IMR-90 (cell line): ENCODE results near the gene REN. TPM values are rescaled to one million over a fixed set of nuclear protein-coding genes. Genes with fewer than 3 reads are reported as not detected.

Experiments
- ATAC-seq: fragments of 200-7000 bp; cut with Tn5 transposase; 2 replicates; pipeline ENCODE4 v1.9.1; 2020; ENCODE audit warnings: low read depth, mild to moderate bottlenecking, moderate library complexity
- BruUV-seq: library from RNA; stranded (reverse); fragments of 400-500 nt; replicated peaks from 2 replicates; lab custom pipeline; 2021; lab: Mats Ljungman, UMichigan
- CTCF ChIA-PET: fragments of 300-600 bp; formaldehyde crosslinking; extraction: SDS; loops from one replicate; lab custom pipeline; 2021; ENCODE audit warnings: antibody characterized with exemption; lab: Yijun Ruan, JAX
- POLR2A ChIA-PET: fragments of 300-600 bp; sonication (Branson Sonifier 250); formaldehyde crosslinking; loops from one replicate; lab custom pipeline; 2022; ENCODE audit warnings: antibody characterized with exemption; ENCODE audit not compliant: unreplicated experiment; lab: Charles Lee
- DNase-seq: peaks from one replicate; pipeline ENCODE4 v3.0.0; 2013
- H2AFZ ChIP-seq: replicated peaks from 2 replicates; pipeline ENCODE3; 2013; ENCODE audit warnings: low read length, mild to moderate bottlenecking; ENCODE audit not compliant: poor library complexity
- H2AK5ac ChIP-seq: 2 replicates; pipeline ENCODE4 v1.6.1; 2013; ENCODE audit warnings: low read depth, low read length, inconsistent platforms
- H2AK9ac ChIP-seq: replicated peaks from 2 replicates; pipeline ENCODE3; 2013; ENCODE audit warnings: mild to moderate bottlenecking, low read depth, low read length, moderate library complexity; ENCODE audit not compliant: poor library complexity
- H2BK120ac ChIP-seq: 2 replicates; pipeline ENCODE4 v1.6.1; 2013; ENCODE audit warnings: low read depth, low read length, inconsistent platforms
- H2BK15ac ChIP-seq: 3 replicates; pipeline ENCODE4 v1.6.1; 2013; ENCODE audit warnings: low read depth, low read length, inconsistent platforms
- H2BK20ac ChIP-seq: 2 replicates; pipeline ENCODE4 v1.6.1; 2013; ENCODE audit warnings: low read depth, mild to moderate bottlenecking, inconsistent platforms, low read length, moderate library complexity
- H2BK5ac ChIP-seq: 2 replicates; pipeline ENCODE4 v1.6.1; 2013; ENCODE audit warnings: mild to moderate bottlenecking, low read depth, low read length, inconsistent platforms; ENCODE audit not compliant: poor library complexity, severe bottlenecking
- H3K14ac ChIP-seq: replicated peaks from 2 replicates; pipeline ENCODE4 v1.6.1; 2013; ENCODE audit warnings: low read depth, low read length, inconsistent platforms
- H3K18ac ChIP-seq: 2 replicates; pipeline ENCODE4 v1.6.1; 2013; ENCODE audit warnings: low read depth, low read length, control low read depth
- H3K23ac ChIP-seq: 2 replicates; pipeline ENCODE4 v1.6.1; 2013; ENCODE audit warnings: low read depth, low read length, inconsistent platforms
- H3K27ac ChIP-seq: 2 replicates; pipeline ENCODE4 v1.5.1; 2013; ENCODE audit warnings: mild to moderate bottlenecking, control low read depth, low read length; ENCODE audit not compliant: insufficient read depth
- H3K27me3 ChIP-seq: 2 replicates; pipeline ENCODE4 v1.6.1; 2013; ENCODE audit warnings: low read length; ENCODE audit not compliant: control insufficient read depth, insufficient read depth
- H3K36me3 ChIP-seq: 2 replicates; pipeline ENCODE4 v1.6.1; 2013; ENCODE audit warnings: low read length, mixed read lengths; ENCODE audit not compliant: control insufficient read depth, insufficient read depth
- H3K4ac ChIP-seq: 2 replicates; pipeline ENCODE4 v1.6.1; 2013; ENCODE audit warnings: low read depth, low read length, inconsistent platforms
- H3K4me1 ChIP-seq: 2 replicates; pipeline ENCODE4 v1.6.1; 2013; ENCODE audit warnings: low read length, mixed read lengths; ENCODE audit not compliant: control insufficient read depth, insufficient read depth
- H3K4me2 ChIP-seq: 2 replicates; pipeline ENCODE4 v1.6.1; 2013; ENCODE audit warnings: low read depth, mild to moderate bottlenecking, control low read depth, low read length, moderate library complexity
- H3K4me3 ChIP-seq: 2 replicates; pipeline ENCODE4 v1.5.1; 2013; ENCODE audit warnings: low read depth, mild to moderate bottlenecking, control low read depth, low read length, moderate library complexity; ENCODE audit not compliant: insufficient read depth
- H3K56ac ChIP-seq: 2 replicates; pipeline ENCODE4 v1.6.1; 2013; ENCODE audit warnings: low read length, inconsistent platforms; ENCODE audit not compliant: insufficient read depth; ENCODE audit errors: extremely low read depth
- H3K79me1 ChIP-seq, 2 experiments: 2 replicates each; pipeline ENCODE4 v1.6.1; 2013; ENCODE audit warnings: low read length in 2 of 2, inconsistent platforms in 1 of 2, low read depth in 1 of 2
- H3K9ac ChIP-seq: 2 replicates; pipeline ENCODE4 v1.6.1; 2013; ENCODE audit warnings: low read depth, low read length, control low read depth
- H3K9me1 ChIP-seq: 2 replicates; pipeline ENCODE4 v1.6.1; 2013; ENCODE audit warnings: low read length, inconsistent platforms; ENCODE audit not compliant: insufficient read depth
- H3K9me3 ChIP-seq: 2 replicates; pipeline ENCODE4 v1.6.1; 2013; ENCODE audit warnings: low read length; ENCODE audit not compliant: control insufficient read depth, insufficient read depth
- H4K20me1 ChIP-seq: 2 replicates; pipeline ENCODE4 v1.6.1; 2013; ENCODE audit warnings: low read length, inconsistent platforms; ENCODE audit not compliant: insufficient read depth
- H4K5ac ChIP-seq: 2 replicates; pipeline ENCODE4 v1.6.1; 2013; ENCODE audit warnings: mild to moderate bottlenecking, low read depth, low read length, control low read depth
- H4K8ac ChIP-seq, 2 experiments: 2 replicates each; pipeline ENCODE4 v1.6.1; 2013; ENCODE audit warnings: low read depth in 2 of 2, low read length in 2 of 2, control low read depth in 1 of 2, inconsistent platforms in 1 of 2
- H4K91ac ChIP-seq: 2 replicates; pipeline ENCODE4 v1.6.1; 2013; ENCODE audit warnings: low read depth, low read length, inconsistent platforms; ENCODE audit not compliant: insufficient read depth
- MAFK ChIP-seq: IDR thresholded peaks from 2 replicates; pipeline ENCODE4 v1.6.1; 2012; ENCODE audit warnings: low read depth, low read length, improper control_type of control experiment
- WGBS, 2 experiments: methylation state at CpG; one replicate each; pipeline versions ENCODE4 v1.1.5 to v1.1.7; 2013; ENCODE audit warnings: missing lambda C conversion rate in 2 of 2; ENCODE audit not compliant: insufficient read length in 1 of 2; ENCODE audit errors: extremely low coverage in 2 of 2; 5-methylcytosine and 5-hydroxymethylcytosine counted together
- dilution Hi-C: fragments of 300-500 bp; cut with HindIII; formaldehyde crosslinking; loops from one replicate; pipeline ENCODE4 v1.14.3; 2018; ENCODE audit warnings: low sequenced_read_pairs; ENCODE audit not compliant: unreplicated experiment
- in situ Hi-C: fragments of 300-500 bp; cut with MboI; formaldehyde crosslinking; loops from 3 replicates; pipeline ENCODE4 v1.14.3; 2019; ENCODE audit warnings: low sequenced_read_pairs, inconsistent platforms, mixed read lengths
- intact Hi-C: fragments of 100-400 bp; cut with micrococcal nuclease; formaldehyde crosslinking; loops from 2 replicates; pipeline ENCODE4 v1.10.0; 2022
- polyA plus RNA-seq, 3 experiments: library from polyadenylated mRNA; depleted of rRNA; stranded (reverse); fragments of >200 nt; gene quantifications; 2 replicates each; pipeline ENCODE4 v1.2.3, GENCODE V29; 2012; ENCODE audit warnings: low replicate concordance in 1 of 3
- total RNA-seq: library from RNA; depleted of rRNA; stranded (reverse); fragments of >200 nt; gene quantifications from 2 replicates; pipeline ENCODE4 v1.2.3, GENCODE V29; 2012

Gene REN
- total and polyA plus RNA-seq, 2 of the 4 experiments (the other 2 are of a cell fraction): 0.54 to 1.2 TPM

- no peaks in the 10 kb centered on the region for H3K9me3 ChIP-seq
- ATAC-seq: no peak
- no peak overlapping the region for H3K18ac ChIP-seq
- no peak overlapping the region for H3K23ac ChIP-seq
- H3K36me3 ChIP-seq: peaks cover 14% of the 10 kb centered on the region
- H4K91ac ChIP-seq: no peak overlapping the region
- WGBS, 2 experiments: 83% methylated on average over 1 of the region's 4 CpGs; no CpG with 5 or more reads in 1 of the 2 experiments
- no peak overlapping the region for H3K4me3 ChIP-seq
- no peaks in the 10 kb centered on the region for H3K4me1 ChIP-seq
- H3K9ac ChIP-seq: no peak overlapping the region
- dilution Hi-C loops: loop anchor here (25.0 kb wide), 1 partner anchor 283 kb away; the partner anchor contains the start of gene SNRPE
- H2BK5ac ChIP-seq: no peak overlapping the region
- H3K9me1 ChIP-seq: no peaks in the 10 kb centered on the region
- POLR2A ChIA-PET: interaction anchor here (0.6 kb wide), 1 partner anchor 101 kb away, joined by 3 read pairs; no protein-coding TSS in a partner anchor
- H2BK15ac ChIP-seq: no peak overlapping the region
- BruUV-seq: no TSS peak
- no peak overlapping the region for H3K27ac ChIP-seq
- intact Hi-C loops: no loop called here
- no peak overlapping the region for H4K8ac ChIP-seq
- H4K20me1 ChIP-seq: no peaks in the 10 kb centered on the region
- H4K5ac ChIP-seq: no peak overlapping the region
- CTCF ChIA-PET: interaction anchor here (1.0 kb wide), 1 partner anchor 17 kb away, joined by 4 read pairs; no protein-coding TSS in a partner anchor
- no peak overlapping the region for H2BK20ac ChIP-seq
- H3K4ac ChIP-seq: no peak overlapping the region
- no peaks in the 10 kb centered on the region; a peak in 1 of 4 replicates for H3K79me1 ChIP-seq
- in situ Hi-C loops: no loop called here
- no peak overlapping the region for H3K56ac ChIP-seq
- H3K14ac ChIP-seq: no peak overlapping the region
- no peak overlapping the region for H2AK9ac ChIP-seq
- H2AFZ ChIP-seq: no peak overlapping the region
- H3K27me3 ChIP-seq: no peaks in the 10 kb centered on the region
- TF ChIP-seq MAFK: no peak
- no peak overlapping the region for H2BK120ac ChIP-seq
- no peak overlapping the region for H2AK5ac ChIP-seq
- no peak for DNase-seq
- no peak overlapping the region for H3K4me2 ChIP-seq
These were observed 21.1 kb downstream of the REN start for GRCh38 chr1:204145033-204145504.
